ENCODE results near the gene FHDC1. TPM values are rescaled to one million over a fixed set of nuclear protein-coding genes. Genes with fewer than 3 reads are reported as not detected.

The FHDC1 gene
- total RNA-seq, 1 experiment from 2014 or later, result 18.1 TPM

- no peak for DNase-seq (ENCODE audit: low spot score)
- POLR2A ChIA-PET, result no interaction called here
- Mint-ChIP-seq H3K36me3 (0 out of 2 replicates have a peak, but pooled peaks cover 6% of the 10 kb centered on the region), H3K4me3 (no peak overlapping the region), H3K9me3 (no peaks in the 10 kb centered on the region), H3K4me1 (0 out of 2 replicates have a peak, but pooled peaks cover 4% of the 10 kb centered on the region), H3K27ac (no peak overlapping the region), H3K27me3 (ENCODE audit: low read depth) (no peaks in the 10 kb centered on the region)
- CTCF ChIA-PET, result interaction anchor here (0.9 to 1.4 kb wide), 2 partner anchors 21 to 25 kb away, joined by 4 read pairs; partner anchors contain the start of gene FHDC1
- TF ChIP-seq ZNF138 (CRISPR knock-in tag; conservative IDR thresholded peaks at IDR 0.05), result no peak
- TF ChIP-seq ZNF423 (CRISPR knock-in tag; IDR thresholded peaks at IDR 0.05), result no peak
- TF ChIP-seq ZSCAN18 (CRISPR knock-in tag; IDR thresholded peaks at IDR 0.05), result no peak
- no peak for TF ChIP-seq HMGA2 (CRISPR knock-in tag; IDR thresholded peaks at IDR 0.05)
- no peak for TF ChIP-seq USF1 (CRISPR knock-in tag; IDR thresholded peaks at IDR 0.05)
- no peak for TF ChIP-seq MAX (CRISPR knock-in tag; IDR thresholded peaks at IDR 0.05)
- no peak for TF ChIP-seq MLX (CRISPR knock-in tag; IDR thresholded peaks at IDR 0.05)
- TF ChIP-seq SP1 (CRISPR knock-in tag; conservative IDR thresholded peaks at IDR 0.05), result no peak
- no peak for TF ChIP-seq FOXK1 (CRISPR knock-in tag; IDR thresholded peaks at IDR 0.05)
- TF ChIP-seq ATF6 (CRISPR knock-in tag; IDR thresholded peaks at IDR 0.05), result no peak
- no peak for TF ChIP-seq E2F4 (CRISPR knock-in tag; IDR thresholded peaks at IDR 0.05; ENCODE audit: borderline replicate concordance, low read depth)
- TF ChIP-seq FOXJ3 (CRISPR knock-in tag; IDR thresholded peaks at IDR 0.05; ENCODE audit: borderline replicate concordance), result no peak
- TF ChIP-seq TCF7 (CRISPR knock-in tag; IDR thresholded peaks at IDR 0.05; ENCODE audit: low read depth), result no peak
- no peak for TF ChIP-seq ZNF281 (CRISPR knock-in tag; IDR thresholded peaks at IDR 0.05)
- TF ChIP-seq GABPB1 (CRISPR knock-in tag; IDR thresholded peaks at IDR 0.05), result no peak
- no peak for TF ChIP-seq ZNF396 (CRISPR knock-in tag; IDR thresholded peaks at IDR 0.05; ENCODE audit: borderline replicate concordance)
- ATAC-seq, result no peak
Observed at GRCh38 chr4:152910521-152910920, 25.6 kb upstream of the FHDC1 start.

Measured in WTC11 (cell line).